ENCODE results near the gene GRAP2.
"Not testable (repeated sequence)": the region's sequence is repeated elsewhere in the genome, so short reads cannot be mapped to it uniquely, and the experiment has no call there.

The GRAP2 gene

DNA sequence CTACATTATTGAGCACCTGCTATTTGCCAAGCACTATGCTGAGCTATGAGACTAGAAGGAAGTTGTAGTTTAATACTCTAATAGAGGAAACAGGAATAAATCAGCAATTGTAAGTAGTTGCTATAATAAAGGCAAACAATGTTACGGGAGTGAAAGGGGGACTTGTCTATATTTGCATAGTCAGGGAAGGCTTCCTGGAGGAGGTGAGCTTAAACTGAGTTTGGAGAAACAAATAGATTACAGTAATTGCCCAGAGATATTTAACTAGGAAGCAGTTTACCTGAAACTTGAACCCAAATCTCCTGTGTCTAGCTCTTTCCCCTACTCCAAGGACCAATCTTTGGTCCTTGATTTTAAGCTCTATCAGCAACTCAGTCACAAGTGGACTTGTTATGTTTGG, 5.2 kb upstream of the GRAP2 start:
- Histone ChIP-seq H3K9me3 (no peaks in the 10 kb centered on the region), H3K27me3 (peaks cover 46% of the 10 kb centered on the region), H3K4me1 (no peaks in the 10 kb centered on the region), H3K36me3 (no peaks in the 10 kb centered on the region), H3K4me3 (ENCODE audit: low read depth, low read length) (no peak overlapping the region)
- TF ChIP-seq CTCF (IDR thresholded peaks at IDR 0.05; ENCODE audit: low read depth, low read length) = no peak
- no peak for DNase-seq

- Histone ChIP-seq H3K27me3 (peaks cover 45% of the 10 kb centered on the region), H3K9me3 (no peaks in the 10 kb centered on the region), H3K4me1 (no peaks in the 10 kb centered on the region), H3K4me3 (ENCODE audit: low read depth, low read length) (no peak overlapping the region), H3K36me3 (no peaks in the 10 kb centered on the region)
- no peak for TF ChIP-seq CTCF (IDR thresholded peaks at IDR 0.05; ENCODE audit: low read depth, low read length)
- DNase-seq = no peak
These were observed 4.4 kb upstream of the GRAP2 start for GRCh38 chr22:39896313-39896996.

DNA sequence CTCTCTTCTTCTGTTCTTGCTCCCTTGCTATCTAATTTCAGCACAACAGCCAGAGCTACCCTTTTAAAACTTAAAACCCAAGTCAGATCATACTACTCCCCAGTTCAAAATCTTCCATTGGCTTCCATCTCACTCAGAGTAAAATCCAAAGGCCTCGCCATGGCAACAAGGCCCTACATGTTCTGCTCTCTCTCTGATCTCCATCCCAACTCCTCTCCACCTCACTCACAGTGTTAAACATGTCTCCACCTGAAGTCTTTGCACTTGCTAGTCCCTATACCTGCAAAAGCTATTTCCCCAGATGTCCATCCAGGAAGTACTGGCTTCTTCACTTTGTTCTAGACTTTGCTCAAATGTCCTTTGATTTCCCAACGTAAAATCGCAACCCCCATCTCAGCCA, 3.0 kb upstream of the GRAP2 start:
- H3K4me1 ChIP-seq = no peaks in the 10 kb centered on the region
- TF ChIP-seq CTCF (IDR thresholded peaks at IDR 0.05; ENCODE audit: low read depth, low read length) = no peak
- H3K27me3 ChIP-seq = peaks cover 55% of the 10 kb centered on the region
- DNase-seq = no peak
- H3K4me3 ChIP-seq (ENCODE audit: low read depth, low read length) = no peak overlapping the region
- no peaks in the 10 kb centered on the region for H3K36me3 ChIP-seq
- no peaks in the 10 kb centered on the region for H3K9me3 ChIP-seq

- no peaks in the 10 kb centered on the region for H3K9me3 ChIP-seq
- peaks cover 51% of the 10 kb centered on the region for H3K27me3 ChIP-seq
- no peak overlapping the region for H3K4me3 ChIP-seq (ENCODE audit: low read depth, low read length)
- no peak for DNase-seq
- no peaks in the 10 kb centered on the region for H3K36me3 ChIP-seq
- H3K4me1 ChIP-seq = no peaks in the 10 kb centered on the region
- TF ChIP-seq CTCF (IDR thresholded peaks at IDR 0.05; ENCODE audit: low read depth, low read length) = no peak
These were observed 1.9 kb upstream of the GRAP2 start for GRCh38 chr22:39898997-39899396.

GRCh38 chr22:39901565-39902146, 772 bp downstream of the GRAP2 start:
- H3K4me1 ChIP-seq = no peaks in the 10 kb centered on the region
- DNase-seq = no peak
- H3K36me3 ChIP-seq = no peaks in the 10 kb centered on the region
- H3K27me3 ChIP-seq = peaks cover 53% of the 10 kb centered on the region
- no peak for TF ChIP-seq CTCF (IDR thresholded peaks at IDR 0.05; ENCODE audit: low read depth, low read length)
- no peaks in the 10 kb centered on the region for H3K9me3 ChIP-seq
- no peak overlapping the region for H3K4me3 ChIP-seq (ENCODE audit: low read depth, low read length)

DNA sequence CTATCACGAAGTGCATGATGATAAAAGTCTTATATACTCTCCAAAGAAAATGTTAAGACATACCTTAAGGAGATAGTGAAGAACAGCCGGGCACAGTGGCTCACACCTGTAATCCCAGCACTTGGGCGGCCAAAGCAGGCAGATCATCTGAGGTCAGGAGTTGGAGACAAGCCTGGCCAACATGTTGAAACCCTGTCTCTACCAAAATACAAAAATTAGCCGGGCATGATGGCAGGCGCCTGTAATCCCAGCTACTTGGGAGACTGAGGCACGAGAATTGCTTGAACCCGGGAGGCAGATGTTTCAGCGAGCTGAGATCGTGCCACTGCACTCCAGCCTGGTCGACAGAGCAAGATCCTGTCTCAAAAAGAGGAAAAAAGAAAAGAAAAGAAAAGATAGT, 3.1 kb downstream of the GRAP2 start:
- H3K9me3 ChIP-seq; DNase-seq; H3K4me1 ChIP-seq; H3K36me3 ChIP-seq; H3K4me3 ChIP-seq (ENCODE audit: low read depth, low read length): not testable (repeated sequence)
- peaks cover 51% of the 10 kb centered on the region for H3K27me3 ChIP-seq
